H9 (cell line): ENCODE results near the gene C16orf74. TPM values are rescaled to one million over a fixed set of nuclear protein-coding genes. Genes with fewer than 3 reads are reported as not detected.
A peak's percentile ranks its signal among the peaks of the same experiment; 100 is the strongest.

Experiments
- DNase-seq: peaks from one replicate; pipeline ENCODE4 v3.0.0-alpha.2; 2017
- H2AFZ ChIP-seq: one replicate; pipeline ENCODE4 v1.6.1; 2013; ENCODE audit warnings: mild to moderate bottlenecking, low read length, control low read depth, moderate library complexity
- H2AK5ac ChIP-seq: 2 replicates; pipeline ENCODE4 v1.6.1; 2013; ENCODE audit warnings: low read length, control low read depth, mixed read lengths; ENCODE audit not compliant: insufficient read length
- H2BK120ac ChIP-seq: one replicate; pipeline ENCODE4 v1.6.1; 2013; ENCODE audit warnings: low read depth, mild to moderate bottlenecking, low read length, control low read depth, inconsistent platforms; ENCODE audit not compliant: poor library complexity, severe bottlenecking
- H2BK12ac ChIP-seq: 2 replicates; pipeline ENCODE4 v1.6.1; 2013; ENCODE audit warnings: low read length, control low read depth, mixed read lengths, low read depth; ENCODE audit not compliant: insufficient read length
- H2BK15ac ChIP-seq: 2 replicates; pipeline ENCODE4 v1.6.1; 2013; ENCODE audit warnings: low read depth, low read length, control low read depth
- H2BK20ac ChIP-seq: one replicate; pipeline ENCODE4 v1.6.1; 2013; ENCODE audit warnings: low read depth, mild to moderate bottlenecking, low read length, control low read depth, inconsistent platforms; ENCODE audit not compliant: poor library complexity, severe bottlenecking
- H2BK5ac ChIP-seq: 2 replicates; pipeline ENCODE4 v1.6.1; 2013; ENCODE audit warnings: low read length, control low read depth, mixed read lengths; ENCODE audit not compliant: insufficient read length
- H3K14ac ChIP-seq: 2 replicates; pipeline ENCODE4 v1.6.1; 2013; ENCODE audit warnings: low read length, control low read depth; ENCODE audit not compliant: insufficient read depth
- H3K18ac ChIP-seq: 2 replicates; pipeline ENCODE4 v1.6.1; 2013; ENCODE audit warnings: low read depth, mild to moderate bottlenecking, mixed read lengths, low read length, control low read depth; ENCODE audit not compliant: insufficient read length
- H3K23ac ChIP-seq: 2 replicates; pipeline ENCODE4 v1.6.1; 2013; ENCODE audit warnings: low read length, control low read depth, mixed read lengths, low read depth; ENCODE audit not compliant: insufficient read length
- H3K23me2 ChIP-seq: 2 replicates; pipeline ENCODE4 v1.6.1; 2013; ENCODE audit warnings: low read depth, mild to moderate bottlenecking, mixed read lengths, low read length, control low read depth; ENCODE audit not compliant: insufficient read length, poor library complexity, severe bottlenecking
- H3K27ac ChIP-seq: 2 replicates; pipeline ENCODE4 v1.5.1; 2013; ENCODE audit warnings: low read length, control low read depth, mixed read lengths, low read depth; ENCODE audit not compliant: insufficient read length
- H3K27me3 ChIP-seq: 2 replicates; pipeline ENCODE4 v1.6.1; 2013; ENCODE audit warnings: low read length, control low read depth, inconsistent platforms; ENCODE audit not compliant: insufficient read depth
- H3K4ac ChIP-seq: 2 replicates; pipeline ENCODE4 v1.6.1; 2013; ENCODE audit warnings: low read depth, mild to moderate bottlenecking, control low read depth, inconsistent platforms, low read length, moderate library complexity
- H3K4me1 ChIP-seq: 2 replicates; pipeline ENCODE4 v1.6.1; 2013; ENCODE audit warnings: low read length, control low read depth, inconsistent platforms; ENCODE audit not compliant: insufficient read depth
- H3K4me2 ChIP-seq: 2 replicates; pipeline ENCODE4 v1.6.1; 2013; ENCODE audit warnings: low read length, control low read depth, mixed read lengths; ENCODE audit not compliant: insufficient read length, insufficient read depth
- H3K56ac ChIP-seq: 2 replicates; pipeline ENCODE4 v1.6.1; 2013; ENCODE audit warnings: low read depth, mild to moderate bottlenecking, mixed read lengths, low read length, control low read depth; ENCODE audit not compliant: insufficient read length
- H3K79me1 ChIP-seq: 2 replicates; pipeline ENCODE4 v1.6.1; 2013; ENCODE audit warnings: low read depth, mild to moderate bottlenecking, moderate library complexity, low read length, control low read depth, inconsistent platforms; ENCODE audit not compliant: insufficient read depth, poor library complexity, severe bottlenecking
- H3K79me2 ChIP-seq: 2 replicates; pipeline ENCODE4 v1.6.1; 2013; ENCODE audit warnings: low read length, control low read depth, inconsistent platforms; ENCODE audit not compliant: insufficient read depth
- H3K9ac ChIP-seq: 2 replicates; pipeline ENCODE4 v1.6.1; 2013; ENCODE audit warnings: low read length, control low read depth, mixed read lengths; ENCODE audit not compliant: insufficient read length; ENCODE audit errors: extremely low read depth
- H3K9me3 ChIP-seq: one replicate; pipeline ENCODE4 v1.6.1; 2013; ENCODE audit warnings: low read depth, low read length, inconsistent platforms; ENCODE audit not compliant: control insufficient read depth
- H3T11ph ChIP-seq: one replicate; pipeline ENCODE4 v1.6.1; 2013; ENCODE audit warnings: mild to moderate bottlenecking, low read length, control low read depth, inconsistent platforms
- H4K20me1 ChIP-seq: one replicate; pipeline ENCODE4 v1.6.1; 2013; ENCODE audit not compliant: control insufficient read depth, insufficient read length, insufficient read depth
- H4K5ac ChIP-seq: 2 replicates; pipeline ENCODE4 v1.6.1; 2013; ENCODE audit warnings: low read depth, mild to moderate bottlenecking, mixed read lengths, low read length, control low read depth; ENCODE audit not compliant: insufficient read length
- H4K8ac ChIP-seq: replicated peaks from 2 replicates; pipeline ENCODE4 v1.6.1; 2013; ENCODE audit warnings: low read length, control low read depth, mixed read lengths, low read depth; ENCODE audit not compliant: insufficient read length
- H4K91ac ChIP-seq: 2 replicates; pipeline ENCODE4 v1.6.1; 2013; ENCODE audit warnings: low read depth, mild to moderate bottlenecking, moderate library complexity, mixed read lengths, low read length, control low read depth; ENCODE audit not compliant: insufficient read length
- H3K27ac Mint-ChIP-seq, 3 experiments: 2 replicates in 2 of 3; 3 replicates in 1 of 3; pipeline ENCODE4 v1.8.0; 2020 to 2021; ENCODE audit warnings: mixed read lengths in 3 of 3, mild to moderate bottlenecking in 1 of 3, moderate library complexity in 1 of 3
- H3K27me3 Mint-ChIP-seq: 2 replicates; pipeline ENCODE4 v1.8.0; 2021; ENCODE audit warnings: low read depth, mild to moderate bottlenecking, moderate library complexity, mixed read lengths
- H3K36me3 Mint-ChIP-seq, 3 experiments: 2 replicates in 2 of 3; 3 replicates in 1 of 3; pipeline ENCODE4 v1.8.0; 2020 to 2021; ENCODE audit warnings: low read depth in 3 of 3, mixed read lengths in 3 of 3; ENCODE audit not compliant: insufficient read depth in 1 of 3
- H3K4me1 Mint-ChIP-seq, 2 experiments: 2 replicates each; pipeline ENCODE4 v1.8.0; 2020; ENCODE audit warnings: mixed read lengths in 2 of 2
- H3K4me3 Mint-ChIP-seq, 2 experiments: 2 replicates in 1 of 2; 3 replicates in 1 of 2; pipeline ENCODE4 v1.8.0; 2020 to 2021; ENCODE audit warnings: mild to moderate bottlenecking in 2 of 2, mixed read lengths in 2 of 2, moderate library complexity in 1 of 2
- H3K9me3 Mint-ChIP-seq, 2 experiments: 2 replicates in 1 of 2; 3 replicates in 1 of 2; pipeline ENCODE4 v1.8.0; 2020; ENCODE audit warnings: mild to moderate bottlenecking in 2 of 2, mixed read lengths in 2 of 2, moderate library complexity in 1 of 2
- CTCF ChIP-seq: fragments of 200-600 bp; sonication (generic); conservative IDR thresholded peaks from 3 replicates; pipeline ENCODE4 v1.8.0; 2021; ENCODE audit warnings: antibody characterized with exemption, mild to moderate bottlenecking
- WGBS: extraction: QIAGEN DNeasy Blood & Tissue Kit; methylation state at CpG from one replicate; pipeline ENCODE4 v1.1.7; 2013; ENCODE audit warnings: missing lambda C conversion rate, low lambda C conversion rate, mixed read lengths; ENCODE audit not compliant: insufficient read length; ENCODE audit errors: extremely low coverage; 5-methylcytosine and 5-hydroxymethylcytosine counted together
- total RNA-seq: library from RNA; stranded (reverse); gene quantifications from 2 replicates; pipeline ENCODE4 v1.2.1, GENCODE V29; 2021

C16orf74 gene
- total RNA-seq, 1 experiment from 2014 or later: 5.6 TPM

DNA sequence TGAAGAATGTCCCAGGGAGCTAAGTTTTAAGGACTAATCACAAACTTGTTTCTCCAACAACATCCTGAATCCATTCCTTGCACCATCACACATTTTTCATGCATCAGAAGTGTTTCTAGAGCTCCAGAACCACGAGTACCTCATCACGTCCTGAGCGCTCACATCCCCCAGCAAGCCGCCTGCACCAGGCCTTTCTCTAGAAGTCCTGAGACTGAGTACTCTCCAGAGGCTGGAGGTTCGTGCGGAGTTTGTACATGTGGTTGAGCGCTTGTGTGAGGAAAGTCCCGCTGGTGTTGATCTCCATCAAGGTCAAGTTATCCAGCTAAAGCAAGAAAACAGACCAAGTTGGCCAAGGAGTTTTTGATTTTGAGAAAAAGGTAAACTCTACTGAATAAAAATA is 72.9 kb downstream of the C16orf74 start:
- Histone ChIP-seq H3K14ac (no peak overlapping the region), H3K79me2 (no peaks in the 10 kb centered on the region), H3K56ac (no peak overlapping the region), H2BK120ac (no peak overlapping the region), H3K9ac (no peak overlapping the region), H4K91ac (no peak overlapping the region), H3K4ac (no peak overlapping the region), H3K79me1 (no peaks in the 10 kb centered on the region), H2BK12ac (no peak overlapping the region), H3K23ac (no peak overlapping the region), H2AFZ (no peak overlapping the region), H3K9me3 (no peaks in the 10 kb centered on the region), H3K27me3 (no peaks in the 10 kb centered on the region), H2BK20ac (no peak overlapping the region), H3K18ac (no peak overlapping the region), H4K20me1 (no peaks in the 10 kb centered on the region), H2BK15ac (no peak overlapping the region), H3K27ac (no peak overlapping the region), H4K5ac (no peak overlapping the region), H2BK5ac (no peak overlapping the region), H3K4me2 (no peak overlapping the region), H2AK5ac (no peak overlapping the region), H4K8ac (no peak overlapping the region), H3T11ph (no peak overlapping the region), H3K4me1 (no peaks in the 10 kb centered on the region), H3K23me2 (no peaks in the 10 kb centered on the region)
- H3K4me3 Mint-ChIP-seq: no peak overlapping the region
- WGBS: no CpG with 5 or more reads among the region's 8 CpGs
- peaks cover 25 to 88% (median 68%) of the 10 kb centered on the region in 3 experiments; a peak in 6 of 7 replicates for H3K36me3 Mint-ChIP-seq
- H3K27ac Mint-ChIP-seq: peak overlapping the region in 2 of 3 experiments; percentile 34 to 54; a peak in 2 of 7 replicates
- TF ChIP-seq CTCF: no peak
- no peaks in the 10 kb centered on the region for H3K9me3 Mint-ChIP-seq
- DNase-seq: no peak
- no peaks in the 10 kb centered on the region for H3K4me1 Mint-ChIP-seq
- H3K27me3 Mint-ChIP-seq: no peaks in the 10 kb centered on the region; the same call in 1 of the 2 replicates
